Loucy (cell line): ENCODE data around the gene CNTNAP4.

Experiments
- H2AFZ ChIP-seq: fragments of 200-600 bp; sonication (generic); 2 replicates; pipeline ENCODE4 v1.6.0; 2016; ENCODE audit warnings: antibody characterized with exemption, mild to moderate bottlenecking, low read length, moderate library complexity
- H3F3A ChIP-seq: fragments of 200-600 bp; 2 replicates; pipeline ENCODE4 v1.6.0; 2016; ENCODE audit warnings: antibody characterized with exemption, low read depth, mild to moderate bottlenecking
- H3K27me3 ChIP-seq: fragments of 200-600 bp; sonication (generic); 2 replicates; pipeline ENCODE4 v1.6.1; 2014; ENCODE audit warnings: low read length, mild to moderate bottlenecking; ENCODE audit not compliant: insufficient read depth, poor library complexity, severe bottlenecking
- H3K36me3 ChIP-seq: fragments of 200-600 bp; sonication (generic); 2 replicates; pipeline ENCODE4 v1.6.1; 2016; ENCODE audit warnings: low read length; ENCODE audit not compliant: insufficient read depth
- H3K4me1 ChIP-seq: fragments of 200-600 bp; sonication (generic); 2 replicates; pipeline ENCODE4 v1.5.1; 2014; ENCODE audit warnings: low read length, mild to moderate bottlenecking; ENCODE audit not compliant: insufficient read depth, poor library complexity, severe bottlenecking
- H3K4me2 ChIP-seq: fragments of 200-600 bp; sonication (generic); 2 replicates; pipeline ENCODE4 v1.6.0; 2014; ENCODE audit warnings: antibody characterized with exemption, low read length, low read depth, mild to moderate bottlenecking; ENCODE audit not compliant: poor library complexity, severe bottlenecking
- H3K4me3 ChIP-seq: fragments of 200-600 bp; sonication (generic); 2 replicates; pipeline ENCODE4 v1.5.1; 2014; ENCODE audit warnings: low read length, mild to moderate bottlenecking, mixed read lengths; ENCODE audit not compliant: poor library complexity, severe bottlenecking
- H3K79me2 ChIP-seq: fragments of 200-600 bp; sonication (generic); 2 replicates; pipeline ENCODE4 v1.6.1; 2014; ENCODE audit warnings: low read length; ENCODE audit not compliant: insufficient read depth
- H3K9ac ChIP-seq: fragments of 200-600 bp; sonication (generic); 2 replicates; pipeline ENCODE4 v1.6.0; 2014; ENCODE audit warnings: mild to moderate bottlenecking, low read depth, low read length, moderate library complexity; ENCODE audit not compliant: poor library complexity, severe bottlenecking
- H3K9me2 ChIP-seq: fragments of 200-600 bp; sonication (generic); replicated peaks from 2 replicates; pipeline ENCODE4 v1.6.1; 2016; ENCODE audit warnings: low read depth, low read length, mixed read lengths
- H3K9me3 ChIP-seq: fragments of 200-600 bp; sonication (generic); 2 replicates; pipeline ENCODE4 v1.6.1; 2014; ENCODE audit warnings: mild to moderate bottlenecking, antibody characterized with exemption, low read length, low read depth; ENCODE audit not compliant: insufficient read depth
- H4K20me1 ChIP-seq: fragments of 200-600 bp; sonication (generic); 2 replicates; pipeline ENCODE4 v1.6.0; 2014; ENCODE audit warnings: antibody characterized with exemption, low read length, mild to moderate bottlenecking; ENCODE audit not compliant: insufficient read depth, poor library complexity, severe bottlenecking
- EZH2phosphoT487 ChIP-seq: fragments of 200-600 bp; IDR thresholded peaks from 2 replicates; pipeline ENCODE4 v1.6.1; 2018; ENCODE audit warnings: antibody characterized with exemption, mild to moderate bottlenecking, moderate library complexity, borderline replicate concordance
- TF ChIP-seq, protein P1 (sequence below): fragments of 200-600 bp; sonication (generic); conservative IDR thresholded peaks from 2 replicates; pipeline ENCODE4 v1.5.1; 2014; ENCODE audit warnings: mild to moderate bottlenecking, antibody characterized with exemption, low read length

CNTNAP4 gene

DNA sequence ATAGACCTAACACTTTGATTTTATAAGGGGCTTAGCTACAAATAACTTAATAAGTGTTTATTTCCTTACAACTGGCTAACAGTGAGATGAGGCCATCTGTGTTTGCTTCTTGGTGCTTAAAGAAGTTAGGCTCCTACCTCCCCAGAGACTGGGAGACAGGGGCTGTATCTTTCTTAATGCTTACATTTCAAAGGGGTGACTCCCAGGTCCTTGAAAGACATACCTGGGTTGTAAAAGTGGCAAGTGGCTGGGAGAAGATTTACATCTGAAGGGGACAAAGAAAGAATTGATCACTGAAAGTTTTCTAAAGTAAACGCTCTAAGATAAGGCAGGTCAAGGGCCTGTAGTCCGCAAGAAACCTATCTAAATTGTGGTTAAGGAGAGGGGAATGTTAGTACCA is 196.8 kb downstream of the CNTNAP4 start:
- H3K9ac ChIP-seq = no peak overlapping the region
- H3K27me3 ChIP-seq = no peaks in the 10 kb centered on the region
- no peaks in the 10 kb centered on the region for H3K79me2 ChIP-seq
- H3K9me3 ChIP-seq = no peaks in the 10 kb centered on the region
- H2AFZ ChIP-seq = no peak overlapping the region
- H3K4me1 ChIP-seq = no peaks in the 10 kb centered on the region
- H3K4me3 ChIP-seq = no peak overlapping the region
- no peaks in the 10 kb centered on the region for H3F3A ChIP-seq
- no peaks in the 10 kb centered on the region for H3K9me2 ChIP-seq
- H3K4me2 ChIP-seq = no peak overlapping the region
- H3K36me3 ChIP-seq = no peaks in the 10 kb centered on the region
- TF ChIP-seq EZH2phosphoT487 = no peak
- TF ChIP-seq, protein P1, sequence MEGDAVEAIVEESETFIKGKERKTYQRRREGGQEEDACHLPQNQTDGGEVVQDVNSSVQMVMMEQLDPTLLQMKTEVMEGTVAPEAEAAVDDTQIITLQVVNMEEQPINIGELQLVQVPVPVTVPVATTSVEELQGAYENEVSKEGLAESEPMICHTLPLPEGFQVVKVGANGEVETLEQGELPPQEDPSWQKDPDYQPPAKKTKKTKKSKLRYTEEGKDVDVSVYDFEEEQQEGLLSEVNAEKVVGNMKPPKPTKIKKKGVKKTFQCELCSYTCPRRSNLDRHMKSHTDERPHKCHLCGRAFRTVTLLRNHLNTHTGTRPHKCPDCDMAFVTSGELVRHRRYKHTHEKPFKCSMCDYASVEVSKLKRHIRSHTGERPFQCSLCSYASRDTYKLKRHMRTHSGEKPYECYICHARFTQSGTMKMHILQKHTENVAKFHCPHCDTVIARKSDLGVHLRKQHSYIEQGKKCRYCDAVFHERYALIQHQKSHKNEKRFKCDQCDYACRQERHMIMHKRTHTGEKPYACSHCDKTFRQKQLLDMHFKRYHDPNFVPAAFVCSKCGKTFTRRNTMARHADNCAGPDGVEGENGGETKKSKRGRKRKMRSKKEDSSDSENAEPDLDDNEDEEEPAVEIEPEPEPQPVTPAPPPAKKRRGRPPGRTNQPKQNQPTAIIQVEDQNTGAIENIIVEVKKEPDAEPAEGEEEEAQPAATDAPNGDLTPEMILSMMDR = no peak
- no peaks in the 10 kb centered on the region for H4K20me1 ChIP-seq

- no peaks in the 10 kb centered on the region for H4K20me1 ChIP-seq
Measured at GRCh38 chr16:76478105-76478504, 200.9 kb downstream of the CNTNAP4 start.

DNA sequence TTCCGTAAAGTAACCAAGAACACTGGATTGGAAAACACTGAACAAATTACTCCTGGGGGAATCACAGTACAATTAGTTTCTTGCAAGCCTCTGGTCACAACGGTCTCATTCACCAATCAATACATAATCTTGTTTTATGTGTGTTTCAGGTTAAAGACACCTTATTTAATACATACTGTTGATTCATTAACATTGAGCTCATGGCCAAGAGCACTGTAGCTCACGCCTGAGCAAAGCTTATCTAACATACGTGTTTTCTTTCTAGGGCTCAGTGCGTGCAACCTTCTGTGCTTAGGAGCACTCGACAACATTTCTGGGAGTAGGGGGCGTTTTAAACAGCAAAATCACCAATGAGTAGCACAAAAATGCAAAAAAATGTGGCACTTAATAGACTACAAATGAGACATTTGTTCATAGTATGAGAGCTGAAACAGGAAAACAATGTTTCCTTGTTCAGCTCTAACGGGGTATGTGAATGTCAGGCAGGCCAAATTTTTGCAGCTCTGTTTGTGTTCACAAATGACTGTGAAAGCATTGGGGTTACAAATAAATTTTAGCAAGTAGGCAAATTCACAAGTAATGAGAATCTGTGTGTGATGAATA is 206.2 kb downstream of the CNTNAP4 start:
- Histone ChIP-seq H3K9me3 (no peaks in the 10 kb centered on the region), H3K27me3 (no peaks in the 10 kb centered on the region), H3K4me1 (no peaks in the 10 kb centered on the region), H2AFZ (no peak overlapping the region), H3K4me2 (no peak overlapping the region), H3F3A (no peaks in the 10 kb centered on the region), H3K36me3 (no peaks in the 10 kb centered on the region), H3K9me2 (no peaks in the 10 kb centered on the region), H4K20me1 (no peaks in the 10 kb centered on the region), H3K4me3 (no peak overlapping the region), H3K79me2 (no peaks in the 10 kb centered on the region), H3K9ac (no peak overlapping the region)
- TF ChIP-seq, protein P1 = no peak
- no peak for TF ChIP-seq EZH2phosphoT487

More at GRCh38 chr16:76478105-76478504, 200.9 kb downstream of the CNTNAP4 start:
- no peaks in the 10 kb centered on the region for H3K4me1 ChIP-seq
- H3K9ac ChIP-seq = no peak overlapping the region
- H3K79me2 ChIP-seq = no peaks in the 10 kb centered on the region
- H2AFZ ChIP-seq = no peak overlapping the region
- H3K4me3 ChIP-seq = no peak overlapping the region
- H3K9me2 ChIP-seq = no peaks in the 10 kb centered on the region
- no peaks in the 10 kb centered on the region for H3K36me3 ChIP-seq
- no peaks in the 10 kb centered on the region for H3F3A ChIP-seq
- no peaks in the 10 kb centered on the region for H3K27me3 ChIP-seq
- H3K4me2 ChIP-seq = no peak overlapping the region
- no peak for TF ChIP-seq EZH2phosphoT487
- TF ChIP-seq, protein P1 = no peak
- no peaks in the 10 kb centered on the region for H3K9me3 ChIP-seq
